Bone marrow (tissue), 2 donors: ENCODE measurements around the gene RAB13.

Experiments
- DNase-seq, 2 donors: peaks; one replicate each; lab custom pipeline; 2025; lab: John Stamatoyannopoulos, UW

The RAB13 gene

DNA sequence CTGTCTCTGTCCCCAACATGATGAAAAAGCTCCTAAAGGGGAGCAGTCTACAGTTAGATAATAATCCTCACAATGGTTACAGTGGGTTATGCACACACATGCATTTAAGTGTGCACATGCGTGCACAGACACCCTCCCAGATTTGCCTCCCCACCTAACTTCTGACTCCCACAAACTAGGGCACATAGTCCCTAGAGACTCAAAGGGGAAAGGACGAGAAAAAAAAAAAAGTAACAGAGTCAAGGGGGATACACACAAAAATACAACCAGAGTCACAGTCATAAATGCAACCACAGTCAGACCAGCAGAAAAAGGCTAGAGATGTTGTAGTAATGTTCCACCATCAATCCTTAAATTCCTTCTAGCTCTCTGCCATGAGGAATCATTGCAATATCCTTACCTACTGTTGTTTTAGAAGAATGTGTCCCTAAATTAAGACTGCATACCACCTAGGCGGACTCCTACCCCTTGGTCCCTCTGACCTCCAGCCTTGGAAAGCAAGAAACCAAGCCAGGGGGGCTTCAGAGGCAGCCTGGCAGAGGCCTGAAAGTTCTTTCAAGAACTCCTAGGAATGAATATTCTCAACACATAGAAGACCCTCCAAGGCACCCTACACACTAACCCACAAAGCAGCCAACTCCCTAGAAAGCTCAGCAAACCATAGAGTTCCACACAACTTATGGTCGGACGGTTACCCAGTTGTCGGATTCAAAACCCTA, 29.0 kb downstream of the RAB13 start:
- DNase-seq, result no peak

DNA sequence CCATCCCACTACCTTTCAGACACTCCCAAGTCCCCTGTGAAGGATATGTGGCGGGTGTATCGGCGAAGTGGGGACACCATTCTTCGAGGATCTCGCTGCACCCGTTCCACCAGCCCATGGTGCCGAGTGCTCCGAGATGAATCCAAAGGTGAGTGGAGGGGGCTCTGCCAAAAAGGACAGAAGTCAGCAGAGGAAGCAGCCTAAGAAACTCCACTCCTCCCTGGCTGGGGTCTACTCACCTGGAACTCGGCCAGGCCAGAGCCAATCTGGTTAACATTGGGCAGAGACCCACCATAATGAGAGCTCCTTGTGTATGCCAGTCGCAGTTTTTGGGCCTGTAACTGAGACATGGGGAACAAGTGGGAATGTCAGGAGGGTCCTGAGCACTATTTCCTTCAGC, 31.3 kb downstream of the RAB13 start:
- no peak for DNase-seq

DNA sequence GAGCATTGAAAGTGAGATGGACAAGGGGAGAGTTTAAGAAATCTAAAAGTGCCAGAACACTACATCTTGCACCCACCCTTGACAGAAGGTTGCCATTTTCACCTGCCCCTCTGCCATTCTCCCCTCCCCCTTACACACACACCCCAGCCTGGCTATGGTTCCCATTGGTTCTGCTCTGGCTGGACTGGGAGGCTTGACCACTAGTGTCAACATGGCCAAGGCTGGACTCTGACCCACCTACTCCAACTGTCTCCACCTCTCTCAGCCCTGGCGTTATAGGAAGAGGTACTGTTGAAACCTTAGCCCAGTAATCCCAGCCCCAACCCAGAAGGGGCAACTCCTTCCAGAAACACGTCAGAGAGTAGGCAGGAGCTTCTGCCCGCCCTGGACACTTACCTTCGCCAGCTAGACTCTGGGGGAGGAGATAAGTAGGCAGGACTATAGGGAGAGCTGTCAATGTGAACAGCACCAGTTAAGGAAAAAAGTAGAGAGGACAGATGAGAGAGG, 32.2 kb downstream of the RAB13 start:
- no peak for DNase-seq

DNA sequence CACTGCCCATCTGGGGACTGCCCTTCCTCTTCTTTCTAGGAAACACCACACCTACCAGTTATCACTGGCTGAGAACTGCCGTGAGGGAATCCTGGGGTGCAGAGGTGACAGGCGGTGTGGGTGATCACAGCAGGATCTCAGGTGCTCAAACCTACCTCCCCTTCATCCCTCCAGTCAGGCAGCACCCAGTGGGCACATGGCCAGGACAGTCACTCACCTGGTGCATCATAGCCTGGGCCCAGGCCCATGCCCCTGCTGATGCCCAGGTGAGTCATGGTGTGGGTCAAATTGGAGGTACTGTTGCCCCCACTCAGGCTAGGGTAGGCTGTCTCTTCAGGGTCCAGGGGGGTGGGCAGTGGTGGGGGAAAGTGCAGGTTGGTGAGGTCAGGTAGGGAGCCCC, 34.3 kb downstream of the RAB13 start:
- no peak for DNase-seq

DNA sequence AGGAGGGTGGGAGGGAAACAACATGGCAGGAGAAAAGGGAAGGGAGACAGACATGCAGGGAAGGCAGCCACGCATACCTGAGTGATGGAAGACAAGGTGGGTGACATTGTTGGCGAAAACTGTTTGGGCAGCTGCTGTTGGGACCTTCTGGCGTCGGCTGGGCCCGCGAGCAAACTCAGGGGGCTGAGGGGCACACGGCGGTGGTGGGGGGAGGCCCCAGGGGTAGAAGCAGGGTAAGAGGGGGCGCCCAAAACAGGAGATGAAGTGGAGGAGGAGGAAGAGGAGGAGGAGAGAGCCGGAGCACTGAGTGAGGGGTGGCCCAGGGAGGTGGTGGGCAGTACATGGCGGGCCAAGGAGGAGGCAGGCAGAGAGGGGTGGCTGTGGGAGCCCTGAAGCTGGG, 35.0 kb downstream of the RAB13 start:
- DNase-seq, result no peak

DNA sequence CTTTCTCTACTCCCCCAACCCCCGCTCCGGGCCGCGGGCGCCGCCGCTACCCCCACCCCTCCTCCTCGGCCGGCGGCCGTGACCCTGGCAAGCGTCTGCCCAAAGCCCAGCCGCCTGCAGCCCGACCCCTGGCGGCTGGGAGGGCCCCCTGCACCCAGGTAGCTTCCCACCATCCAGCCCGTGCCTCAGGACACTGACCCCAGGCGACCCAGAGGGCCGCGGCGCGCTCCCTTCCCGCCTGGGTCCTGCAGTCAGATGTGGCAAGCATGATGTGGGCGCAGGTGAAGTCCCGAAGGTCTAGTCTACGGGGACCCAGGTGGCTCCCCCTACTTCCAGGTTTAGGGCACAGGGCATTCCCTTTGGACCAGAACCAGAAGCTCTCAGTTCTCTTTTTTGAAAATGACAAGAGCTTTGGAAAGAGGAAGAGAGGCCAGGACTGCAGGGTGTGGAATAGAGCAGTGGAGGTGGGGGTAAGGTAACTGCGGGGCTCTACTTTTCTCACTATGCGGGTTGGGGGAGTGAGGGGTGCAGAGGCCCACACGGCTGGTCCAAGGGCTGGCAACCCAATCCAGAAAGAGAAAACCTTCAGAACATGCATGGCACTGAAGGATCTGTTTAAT, 39.4 kb downstream of the RAB13 start, which contains the start of gene DENND4B:
Gene DENND4B, minus strand, starts transcription at position 97 of the 620 bp plus-strand sequence. CDS start 2,344 bp downstream, outside the sequence.
- peak; percentile 68 to 79 for DNase-seq

DNA sequence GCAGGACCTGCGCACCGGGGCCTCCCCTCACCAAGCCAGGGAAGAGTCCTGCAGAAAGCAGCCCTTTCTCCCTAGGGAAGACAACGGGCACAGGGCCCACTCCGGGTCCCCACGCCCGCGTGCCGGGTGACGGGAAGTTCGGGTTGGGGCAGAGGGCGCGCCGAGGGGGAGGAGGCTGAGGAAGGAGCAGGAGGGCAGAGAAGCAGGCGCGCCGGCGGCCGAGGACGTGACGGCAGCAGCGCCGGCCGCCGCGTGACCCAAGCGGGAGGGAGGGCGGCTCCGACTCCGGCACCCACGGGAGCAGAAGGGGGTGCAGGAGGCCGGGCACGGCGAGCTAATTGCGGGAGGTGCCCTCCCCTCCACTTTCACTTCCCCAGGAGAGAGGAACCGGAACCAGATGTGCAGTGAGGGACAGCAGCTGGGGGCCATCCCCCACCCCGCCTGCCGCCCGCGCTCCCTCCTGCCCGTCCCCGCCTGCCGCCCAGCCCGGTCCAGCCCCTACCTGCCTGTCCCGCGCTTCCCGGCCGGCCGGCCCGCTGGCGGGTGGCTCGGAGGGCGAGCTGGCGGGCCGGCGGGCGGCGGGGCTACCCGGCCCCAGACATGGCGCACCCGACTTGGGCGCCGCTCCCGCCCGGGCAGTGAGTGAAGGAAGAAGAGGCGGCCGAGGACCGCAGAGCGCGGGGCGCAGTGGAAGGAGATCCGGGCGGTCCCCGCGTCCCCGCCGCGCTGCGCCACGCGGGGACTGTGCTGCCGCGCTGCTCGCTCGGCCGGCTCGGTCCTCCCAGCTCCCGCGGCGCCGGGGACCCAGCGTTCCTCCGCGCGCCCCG, 40.1 kb downstream of the RAB13 start:
- DNase-seq, result peak; percentile 93 to 96

DNA sequence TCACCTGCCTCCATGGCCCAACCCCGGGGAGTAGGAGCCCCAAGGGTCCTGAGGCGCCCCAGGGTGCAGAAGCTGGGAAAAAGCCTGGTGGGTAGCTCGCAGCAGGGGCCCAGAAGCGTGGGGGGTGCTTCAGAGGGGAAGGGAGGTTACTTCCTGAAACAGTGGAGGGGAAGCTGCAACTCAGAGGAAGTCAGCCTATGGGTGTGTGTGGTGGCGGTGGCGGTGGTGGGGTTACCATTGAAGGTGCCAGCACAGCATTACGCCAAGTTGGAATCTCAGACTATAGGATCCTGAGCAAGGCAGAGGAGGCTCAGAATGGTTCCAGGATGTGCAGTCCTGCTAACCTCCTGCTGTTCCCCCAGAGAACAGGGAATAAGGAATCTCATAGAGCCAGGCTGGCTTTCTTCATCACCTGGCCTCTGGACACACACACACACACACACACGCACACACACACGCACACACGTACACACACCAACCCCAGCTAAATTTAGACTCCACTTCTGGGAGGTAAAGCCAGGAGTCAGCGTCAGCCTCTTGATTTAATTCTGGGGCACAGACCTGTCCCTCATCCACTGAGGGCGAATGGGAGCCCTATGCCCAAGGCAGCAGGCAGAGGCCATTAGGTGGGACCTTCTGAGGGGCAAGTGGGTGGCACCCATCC, 40.9 kb downstream of the RAB13 start:
- peak; percentile 70 to 86 for DNase-seq

DNA sequence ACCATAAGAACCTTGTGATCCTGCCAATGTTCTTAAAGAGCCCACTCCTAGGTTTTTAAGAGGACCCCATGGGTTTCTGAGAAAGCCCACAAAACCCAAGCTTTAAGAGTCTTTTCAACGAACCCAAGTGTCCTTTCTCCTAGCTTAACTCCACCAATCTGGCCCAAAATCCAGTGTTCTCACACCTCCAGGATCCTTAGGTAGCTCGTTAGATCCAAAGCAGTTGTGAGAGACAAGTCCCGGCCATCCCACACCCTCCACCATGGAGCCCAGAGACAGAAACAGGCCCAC, 41.4 kb downstream of the RAB13 start:
- DNase-seq, result no peak

DNA sequence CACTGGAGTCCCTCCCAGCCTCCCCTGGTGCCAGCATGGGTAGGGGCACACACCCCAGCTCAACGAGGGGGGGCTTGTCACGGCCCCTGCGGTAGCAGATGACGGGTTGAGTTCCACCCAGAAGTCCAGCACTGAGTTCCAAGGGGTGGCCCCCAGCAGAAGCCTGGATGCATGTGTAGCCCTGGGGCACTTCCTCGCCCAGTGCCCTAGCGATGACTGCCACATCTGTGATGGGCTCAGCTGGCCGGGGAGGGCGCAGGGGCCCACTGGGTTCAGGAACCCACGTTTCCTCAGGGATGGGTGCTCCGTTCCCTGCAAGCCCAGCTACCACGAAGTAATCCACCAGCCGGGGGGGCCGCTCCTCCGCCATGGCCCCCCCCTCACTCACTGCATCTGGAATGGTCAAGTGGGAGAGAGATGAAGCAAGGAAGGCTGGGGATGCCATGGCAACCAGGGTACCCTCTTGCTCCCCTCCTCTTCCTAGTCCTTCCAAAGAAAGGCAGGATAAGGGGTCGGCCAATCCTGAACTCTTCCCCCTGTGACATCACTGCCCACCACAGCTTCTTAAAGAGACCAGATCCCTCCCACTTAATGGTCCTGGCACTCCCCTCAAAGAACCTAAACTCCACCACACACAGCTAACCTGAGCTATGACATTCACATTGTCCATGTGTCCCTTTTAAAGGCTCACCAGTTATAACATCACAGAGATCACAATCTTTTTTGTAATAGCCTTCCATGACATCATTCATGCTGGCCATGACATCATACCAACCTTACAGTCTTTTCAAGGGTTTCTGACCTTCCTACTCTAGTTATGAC, 41.9 kb downstream of the RAB13 start:
- no peak for DNase-seq

DNA sequence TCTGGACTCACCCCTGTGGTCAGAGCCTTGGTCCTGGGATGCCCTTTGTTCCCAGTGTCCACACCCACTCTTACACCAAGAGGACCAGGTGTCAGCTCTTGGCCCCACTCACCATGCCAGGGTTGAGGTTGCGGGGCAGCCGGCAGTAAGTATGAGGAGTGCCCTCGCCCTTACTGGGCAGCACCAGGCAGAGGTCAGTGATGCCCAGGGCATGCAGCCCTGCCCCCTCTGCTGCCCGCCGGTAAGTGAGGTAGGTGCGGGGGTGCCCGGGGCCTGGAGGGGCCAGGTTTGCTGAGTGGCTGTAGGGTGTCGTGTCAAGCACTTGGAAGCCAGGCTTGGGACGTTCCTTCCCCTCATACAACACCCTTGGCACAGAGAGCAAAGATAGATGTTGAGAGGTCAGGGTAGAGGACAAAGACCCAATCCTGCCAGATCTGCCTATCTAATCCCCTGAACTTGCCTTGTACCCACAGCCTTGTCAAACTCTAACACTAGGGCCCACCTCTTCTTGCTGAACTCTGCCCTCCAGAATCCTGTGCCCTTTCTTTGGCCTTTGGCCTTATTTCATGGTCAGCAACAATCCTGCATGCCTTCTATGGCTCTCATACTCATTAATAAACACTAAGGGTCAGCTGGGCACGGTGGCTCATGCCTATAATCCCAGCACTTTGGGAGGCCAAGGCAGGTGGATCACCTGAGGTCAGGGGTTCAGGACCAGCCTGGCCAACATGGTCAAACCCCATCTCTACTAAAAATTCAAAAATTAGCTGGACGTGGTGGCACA, 43.2 kb downstream of the RAB13 start:
- no peak for DNase-seq

DNA sequence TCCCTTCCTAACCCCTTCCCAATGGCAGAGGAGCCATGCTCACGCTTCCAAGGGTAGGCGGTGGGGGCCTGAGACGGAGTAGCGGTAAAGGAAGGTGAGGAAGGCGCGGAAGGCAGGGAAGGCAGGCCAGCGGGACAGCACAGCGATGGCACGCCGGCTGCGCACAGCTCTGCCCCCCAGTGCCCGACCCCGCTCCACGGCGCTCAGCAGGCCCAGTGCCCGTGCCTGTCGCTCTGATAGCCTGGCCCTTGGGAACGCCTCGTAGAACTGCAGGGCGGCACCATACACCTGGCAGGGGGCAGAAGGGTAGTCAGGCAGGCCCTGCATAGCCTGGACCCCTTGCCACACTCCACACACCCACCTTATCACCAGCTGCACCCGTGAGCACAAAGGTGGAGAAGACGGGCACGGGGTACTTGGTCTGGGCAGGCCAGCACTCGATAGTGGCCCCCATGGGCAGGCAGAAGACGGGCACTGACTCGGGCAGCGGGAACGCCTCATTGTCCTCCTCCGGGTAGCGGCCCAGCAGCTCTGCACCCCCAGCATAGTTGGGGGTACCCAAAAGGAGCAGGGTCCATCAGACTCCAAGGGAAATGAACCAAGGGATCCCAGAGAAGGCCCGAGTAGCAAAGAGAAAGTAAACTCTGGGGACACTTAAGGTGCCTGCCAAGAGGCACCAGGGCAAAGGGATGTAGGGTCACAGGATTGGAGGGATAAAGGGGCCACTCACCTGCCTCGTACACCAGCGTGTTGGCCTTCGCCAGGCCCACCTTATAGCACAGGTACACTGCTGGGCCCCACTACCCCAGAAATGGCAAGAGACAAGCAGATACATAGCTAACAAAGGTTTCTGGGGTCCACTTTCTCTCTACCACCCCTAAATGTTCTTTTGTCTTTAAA, 44.1 kb downstream of the RAB13 start:
- no peak for DNase-seq

DNA sequence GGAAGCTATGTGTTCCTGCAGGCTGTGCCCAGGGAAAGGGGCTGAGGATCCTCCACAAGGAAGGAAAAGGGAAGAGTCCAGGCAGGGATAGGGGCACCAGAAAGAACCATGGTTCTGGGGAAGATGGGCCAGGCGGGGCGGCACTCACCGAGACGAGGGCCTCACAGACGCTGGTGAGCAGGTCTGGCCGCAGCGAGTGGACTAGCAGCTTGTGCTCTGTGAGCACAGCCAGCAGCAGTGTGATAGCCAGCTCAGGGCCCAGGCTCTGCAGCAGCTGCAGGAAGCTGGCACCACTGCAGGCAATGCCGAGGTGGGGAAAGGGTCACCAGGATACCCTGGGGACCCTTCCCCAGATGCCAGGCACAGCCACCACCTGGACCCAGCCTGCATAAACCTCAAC, 45.4 kb downstream of the RAB13 start:
- no peak for DNase-seq

DNA sequence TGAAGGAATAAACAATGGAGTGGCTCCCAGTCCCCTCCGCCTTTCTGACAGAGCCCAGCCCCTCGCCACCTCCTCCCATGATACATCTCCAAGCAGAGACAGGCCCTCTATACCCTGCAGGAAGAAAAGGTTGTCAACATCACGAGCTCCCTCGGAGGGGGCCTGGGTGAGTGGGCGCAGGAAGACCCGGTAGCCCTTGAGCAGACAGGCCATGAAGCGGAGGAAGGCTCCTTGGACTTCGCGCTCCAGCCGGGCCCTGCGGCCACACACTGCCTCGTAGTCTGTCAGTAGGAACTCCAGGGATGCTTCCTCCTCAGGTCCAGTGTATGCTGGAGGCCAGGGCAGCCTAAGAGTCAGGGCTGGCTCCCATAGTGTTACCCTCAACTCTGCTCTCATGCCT, 46.7 kb downstream of the RAB13 start:
- no peak for DNase-seq

DNA sequence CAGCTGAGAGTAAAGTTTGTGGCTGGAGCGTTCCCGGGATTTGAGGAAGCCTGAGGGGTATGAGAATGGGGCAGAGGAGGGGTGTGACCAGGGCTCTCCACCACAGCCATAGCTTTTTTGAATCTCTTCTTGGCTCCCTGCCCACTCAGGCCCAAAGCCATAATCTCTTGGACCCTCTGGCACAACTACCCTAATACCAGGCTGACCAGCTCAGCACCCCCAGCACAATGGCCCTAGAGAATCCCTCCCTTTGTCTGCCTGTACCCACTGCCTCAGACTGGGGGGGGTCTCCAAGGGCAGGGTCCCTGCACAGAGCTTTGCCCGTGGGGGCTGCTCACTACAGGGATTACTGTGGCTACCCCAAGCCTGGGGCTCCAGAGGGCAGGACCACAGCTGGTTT, 47.1 kb downstream of the RAB13 start:
- no peak for DNase-seq

DNA sequence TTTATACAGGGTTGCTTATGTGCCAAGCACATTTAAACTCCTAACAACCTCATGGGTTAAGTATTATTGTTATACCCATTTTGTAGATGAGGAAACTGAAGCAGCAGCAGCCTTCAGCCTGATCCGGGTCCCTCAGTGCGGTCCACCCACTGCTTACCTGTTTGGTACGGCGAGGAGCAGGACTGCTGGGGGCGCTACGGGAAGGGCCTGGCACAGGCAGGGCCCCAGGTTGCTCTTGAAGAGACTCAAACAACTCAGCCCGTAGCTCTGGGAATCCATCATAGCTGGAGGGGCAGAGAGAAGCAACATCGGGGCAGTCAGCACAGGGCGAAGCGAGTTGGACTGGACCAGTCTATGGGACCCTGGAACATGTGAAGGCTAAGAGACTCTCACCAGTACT, 48.8 kb downstream of the RAB13 start:
- no peak for DNase-seq

DNA sequence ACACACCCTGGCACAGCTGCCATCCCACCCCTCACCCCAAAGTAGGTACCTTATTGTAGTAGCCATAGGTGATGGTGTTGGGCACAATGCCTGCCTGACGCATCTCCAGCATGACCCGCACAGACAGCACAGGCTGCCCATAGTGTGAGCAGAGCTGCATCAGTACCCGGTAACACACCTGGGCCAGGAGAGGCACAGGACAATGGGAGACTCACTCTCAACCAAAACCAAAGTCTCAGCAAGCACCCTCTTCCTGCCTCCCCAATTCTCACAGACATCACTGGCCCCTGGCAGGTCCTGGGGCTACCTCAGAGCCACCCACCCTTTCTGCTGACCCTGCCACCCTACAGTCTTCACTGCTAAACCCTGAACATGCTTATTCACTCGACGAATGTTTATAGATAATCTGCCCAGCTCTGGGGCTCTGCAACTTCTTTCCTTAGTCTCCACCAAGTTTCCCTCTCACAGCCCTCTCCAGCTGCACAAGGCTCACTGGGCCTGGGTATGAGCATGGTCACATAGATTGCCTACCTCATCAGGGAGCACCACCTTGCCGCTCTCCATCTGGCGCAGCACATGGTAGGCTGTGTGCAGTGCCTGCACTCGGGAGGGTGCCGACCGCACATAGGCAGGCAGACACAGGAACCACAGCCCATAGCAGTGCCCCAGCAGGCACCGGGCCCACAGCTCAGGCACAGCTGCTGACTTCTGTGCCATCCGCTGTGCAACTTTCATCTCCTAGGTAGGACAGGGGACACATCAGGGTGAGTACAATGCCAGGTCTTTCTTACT, 49.9 kb downstream of the RAB13 start:
- no peak for DNase-seq

DNA sequence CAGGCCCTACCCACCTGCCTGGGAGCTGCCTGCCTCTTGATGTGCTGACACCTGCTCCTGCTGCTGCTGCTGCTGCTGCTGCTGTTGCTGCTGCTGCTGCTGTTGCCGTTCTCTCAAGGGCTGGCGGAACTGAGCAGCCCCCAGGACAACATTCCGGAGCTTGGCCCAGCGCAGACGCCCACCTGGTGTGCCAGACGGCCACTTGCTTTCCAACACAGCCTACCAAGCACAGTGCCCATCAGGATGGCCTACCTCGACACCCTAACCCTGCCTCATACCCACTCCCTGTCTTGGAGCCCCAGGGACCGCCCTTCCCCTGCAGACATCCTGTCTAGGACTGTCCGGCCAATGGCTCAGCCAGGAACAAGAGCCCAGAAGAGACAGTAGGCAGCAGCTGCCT, 51.4 kb downstream of the RAB13 start:
- no peak for DNase-seq

DNA sequence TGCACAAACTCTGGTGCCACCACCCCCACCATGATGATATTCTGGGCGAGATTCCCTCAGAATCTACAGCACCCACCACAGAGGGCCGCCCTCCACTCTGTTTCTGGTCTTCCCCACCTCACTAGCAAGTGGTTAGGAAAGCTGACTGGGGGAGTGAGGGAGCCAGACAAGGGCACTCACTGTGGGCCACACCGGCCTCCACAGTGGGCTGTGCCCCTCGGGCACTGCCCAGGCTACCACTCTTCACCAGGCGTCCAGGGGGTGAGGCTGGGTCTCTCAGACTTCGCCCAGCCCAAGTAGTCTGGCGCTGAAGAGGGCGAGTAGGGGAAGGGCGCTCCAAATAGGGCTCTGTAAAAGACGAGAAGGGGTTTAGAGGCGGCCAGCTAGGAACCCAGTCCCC, 52.2 kb downstream of the RAB13 start:
- DNase-seq, result no peak
